Measurements from ENCODE around the gene DLEC1.
A peak's percentile ranks its signal among the peaks of the same experiment; 100 is the strongest.

The DLEC1 gene

DNA sequence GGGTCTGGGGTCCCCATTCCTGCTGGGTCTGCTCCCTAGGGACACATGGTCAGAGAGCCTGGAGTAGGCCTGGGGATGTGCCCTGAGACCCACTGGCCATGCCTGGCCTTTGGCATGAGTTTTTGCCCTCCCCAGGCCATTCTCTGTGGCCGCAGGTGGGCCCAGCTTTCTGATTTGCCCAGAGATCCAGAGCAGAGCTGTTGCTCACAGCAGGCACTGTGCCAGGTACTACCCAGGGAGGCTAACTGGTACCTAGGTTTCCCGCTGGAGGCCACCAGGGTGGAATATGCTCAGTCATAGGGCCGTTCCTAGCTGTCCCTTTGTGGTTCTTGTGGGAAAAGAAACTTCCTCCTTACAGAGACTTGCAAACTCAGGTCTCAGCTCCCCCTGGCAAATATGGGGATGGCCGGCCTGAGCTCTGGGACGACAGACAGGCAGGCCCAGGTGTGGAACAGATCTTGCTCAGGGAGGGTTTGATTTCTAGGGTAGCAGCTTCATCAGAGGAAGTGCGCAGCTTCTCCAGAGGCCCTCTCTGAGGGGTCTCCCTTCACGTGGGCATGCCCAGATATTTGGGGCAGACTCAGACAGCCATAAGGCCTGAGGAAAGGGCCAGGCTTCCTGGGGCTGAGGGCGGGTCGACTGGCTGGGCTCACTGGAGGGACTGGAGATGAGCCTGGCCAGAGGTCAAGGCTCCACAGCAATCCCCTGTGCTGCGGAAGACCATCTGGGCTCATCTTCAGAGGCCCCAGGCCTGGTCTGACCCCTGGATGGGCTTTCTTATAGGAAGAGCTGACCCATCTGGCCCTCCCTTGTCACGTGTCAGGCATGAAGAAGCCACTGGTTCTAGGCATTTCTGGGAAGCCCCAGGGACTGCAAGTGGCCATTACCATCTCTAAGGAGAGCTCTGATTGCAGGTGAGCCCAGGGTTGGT is 69.9 kb downstream of the DLEC1 start:
- no peak for DNase-seq (ENCODE audit: low spot score)

GRCh38 chr3:38109580-38110313 is 70.7 kb downstream of the DLEC1 start:
- DNase-seq (ENCODE audit: low spot score), result no peak

GRCh38 chr3:38110314-38111050 is 71.5 kb downstream of the DLEC1 start:
- no peak for DNase-seq (ENCODE audit: low spot score)

DNA sequence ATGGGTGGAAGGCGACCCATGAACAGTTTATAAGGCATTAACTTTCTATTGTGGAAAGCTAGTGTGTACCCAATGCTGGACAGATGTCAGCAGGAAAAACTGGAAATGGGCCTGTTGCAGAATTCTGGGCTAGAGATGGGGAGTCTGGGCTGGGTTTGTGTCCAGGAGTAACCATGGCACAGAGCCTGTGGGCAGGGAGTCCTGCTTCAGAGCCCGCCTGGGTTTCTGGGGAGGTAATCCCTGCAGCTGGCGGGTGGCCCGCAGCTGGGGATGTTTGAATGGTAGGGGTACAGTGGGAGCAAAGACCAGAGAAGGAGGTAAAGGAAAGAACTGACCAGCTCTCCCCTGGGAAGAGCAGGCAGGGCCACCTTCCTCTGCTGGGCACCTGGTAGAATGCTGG is 72.2 kb downstream of the DLEC1 start:
- DNase-seq (ENCODE audit: low spot score), result no peak

- DNase-seq (ENCODE audit: low spot score), result no peak
Observed at GRCh38 chr3:38111696-38112377, 72.8 kb downstream of the DLEC1 start.

DNA sequence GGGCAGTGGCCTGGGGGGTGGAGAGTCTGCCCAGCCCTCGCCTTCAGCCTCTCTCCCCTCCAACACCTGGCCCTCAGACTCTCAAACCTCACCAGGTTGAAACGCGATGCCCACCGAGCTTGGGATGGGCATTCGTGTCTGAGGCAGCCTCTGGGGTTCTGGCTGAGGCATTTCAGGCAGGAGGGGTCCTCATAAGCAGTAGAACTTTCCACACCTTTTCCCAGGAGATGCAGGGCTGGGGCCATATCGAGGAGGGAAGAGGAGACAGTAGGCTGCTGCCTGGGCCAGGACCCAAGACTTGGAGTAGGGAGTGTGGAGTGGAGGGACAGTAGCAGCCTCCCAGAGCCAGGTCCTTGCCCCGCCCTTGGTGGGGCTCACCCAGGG is 73.4 kb downstream of the DLEC1 start:
- no peak for DNase-seq (ENCODE audit: low spot score)

DNA sequence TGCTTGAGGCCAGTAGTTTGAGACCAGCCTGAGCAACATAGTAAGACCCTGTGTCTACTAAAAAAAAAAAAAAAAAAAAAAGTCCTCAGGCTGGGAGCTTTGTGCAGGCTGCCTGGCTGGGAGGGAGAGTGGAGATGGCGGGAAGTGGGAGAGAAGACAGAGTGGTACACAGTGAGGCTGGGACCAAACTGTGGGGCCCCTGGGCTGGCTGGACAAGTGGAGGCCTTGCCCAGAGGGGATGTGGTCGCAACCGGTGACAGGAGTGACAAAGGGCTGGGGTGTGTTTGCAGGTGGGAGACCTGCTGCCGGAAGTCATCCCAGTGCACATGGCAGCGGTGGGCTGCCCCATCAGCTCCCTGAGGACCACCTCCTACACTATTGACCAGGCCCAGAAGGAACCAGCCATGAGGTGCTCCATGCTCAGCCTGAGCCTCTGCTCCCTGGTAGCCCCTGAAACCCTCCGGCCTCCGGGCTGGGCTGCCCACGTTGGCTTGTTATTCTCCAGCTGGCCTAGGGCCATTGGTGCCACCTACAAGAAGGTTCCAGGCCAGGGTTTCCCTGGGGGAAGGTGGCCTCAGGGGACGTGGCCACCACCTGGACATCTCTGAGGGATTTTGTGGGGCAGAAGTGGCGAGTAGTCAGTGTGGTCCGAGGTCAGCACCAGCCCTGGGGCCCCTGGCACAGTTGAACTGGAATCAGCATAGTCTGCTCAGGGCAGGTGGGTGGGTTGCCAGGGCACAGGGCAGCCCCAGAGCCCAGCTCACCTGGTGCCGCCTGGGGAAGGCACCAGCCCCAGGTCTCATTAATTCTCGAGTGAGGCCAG is 75.3 kb downstream of the DLEC1 start:
- DNase-seq (ENCODE audit: low spot score), result no peak

- DNase-seq (ENCODE audit: low spot score), result no peak
Observed at GRCh38 chr3:38114875-38115644, 76.1 kb downstream of the DLEC1 start.

GRCh38 chr3:38115645-38116427 is 76.8 kb downstream of the DLEC1 start:
- DNase-seq (ENCODE audit: low spot score), result no peak

DNA sequence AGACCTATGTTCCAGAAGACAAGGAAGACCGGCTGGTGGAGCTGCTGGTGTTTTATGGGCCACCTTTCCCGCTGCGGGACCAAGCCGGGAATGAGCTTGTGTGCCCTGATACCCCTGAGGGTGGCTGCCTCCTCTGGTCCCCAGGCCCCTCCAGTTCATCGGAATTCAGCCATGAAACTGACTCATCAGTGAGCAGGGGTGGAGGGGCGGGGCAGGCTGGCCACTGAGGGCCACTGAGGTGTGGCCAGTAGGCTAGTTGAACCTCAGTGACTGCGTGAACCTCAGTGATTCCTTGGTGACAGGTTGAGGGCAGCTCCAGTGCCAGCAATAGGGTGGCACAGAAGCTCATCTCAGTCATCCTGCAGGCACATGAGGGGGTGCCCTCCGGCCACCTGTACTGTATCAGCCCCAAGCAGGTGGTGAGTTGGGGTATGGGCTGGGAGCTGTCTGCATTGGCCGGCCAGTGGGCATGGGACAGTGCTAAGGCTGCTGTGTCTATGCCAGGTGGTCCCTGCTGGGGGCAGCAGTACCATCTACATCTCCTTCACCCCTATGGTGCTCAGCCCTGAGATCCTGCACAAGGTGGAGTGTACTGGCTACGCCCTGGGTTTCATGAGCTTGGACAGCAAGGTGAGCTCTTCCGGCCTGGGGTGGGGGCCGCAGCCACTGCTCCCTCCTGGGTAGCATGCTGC is 77.6 kb downstream of the DLEC1 start:
- DNase-seq (ENCODE audit: low spot score), result no peak

DNA sequence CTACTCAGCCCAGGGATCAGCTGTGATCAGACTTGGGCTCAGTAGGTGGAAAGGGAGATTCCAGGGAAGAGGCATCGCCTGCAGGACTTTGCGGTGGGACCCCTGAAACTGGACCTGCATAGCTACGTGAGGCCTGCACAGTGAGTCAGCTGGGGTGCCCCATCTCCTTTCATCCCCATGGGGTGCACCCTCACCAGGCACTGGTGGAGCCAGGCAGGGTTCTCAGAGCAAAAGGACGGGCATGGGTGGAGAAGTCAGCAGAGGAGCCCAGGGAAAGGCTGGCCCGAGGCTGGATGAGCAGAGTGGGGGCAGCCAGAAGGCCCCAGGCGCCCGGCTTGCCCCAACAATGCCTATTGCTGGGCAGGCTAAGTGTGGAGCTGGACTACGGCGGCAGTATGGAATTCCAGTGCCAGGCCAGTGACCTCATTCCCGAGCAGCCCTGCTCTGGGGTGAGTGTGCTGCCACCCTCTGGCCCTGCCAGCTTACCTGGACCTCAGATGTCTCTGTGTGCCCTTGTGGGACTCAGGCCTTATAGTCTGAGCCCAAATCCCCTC is 78.2 kb downstream of the DLEC1 start:
- no peak for DNase-seq (ENCODE audit: low spot score)

GRCh38 chr3:38117748-38118420 is 78.9 kb downstream of the DLEC1 start:
- peak; percentile 79 for DNase-seq (ENCODE audit: low spot score)

DNA sequence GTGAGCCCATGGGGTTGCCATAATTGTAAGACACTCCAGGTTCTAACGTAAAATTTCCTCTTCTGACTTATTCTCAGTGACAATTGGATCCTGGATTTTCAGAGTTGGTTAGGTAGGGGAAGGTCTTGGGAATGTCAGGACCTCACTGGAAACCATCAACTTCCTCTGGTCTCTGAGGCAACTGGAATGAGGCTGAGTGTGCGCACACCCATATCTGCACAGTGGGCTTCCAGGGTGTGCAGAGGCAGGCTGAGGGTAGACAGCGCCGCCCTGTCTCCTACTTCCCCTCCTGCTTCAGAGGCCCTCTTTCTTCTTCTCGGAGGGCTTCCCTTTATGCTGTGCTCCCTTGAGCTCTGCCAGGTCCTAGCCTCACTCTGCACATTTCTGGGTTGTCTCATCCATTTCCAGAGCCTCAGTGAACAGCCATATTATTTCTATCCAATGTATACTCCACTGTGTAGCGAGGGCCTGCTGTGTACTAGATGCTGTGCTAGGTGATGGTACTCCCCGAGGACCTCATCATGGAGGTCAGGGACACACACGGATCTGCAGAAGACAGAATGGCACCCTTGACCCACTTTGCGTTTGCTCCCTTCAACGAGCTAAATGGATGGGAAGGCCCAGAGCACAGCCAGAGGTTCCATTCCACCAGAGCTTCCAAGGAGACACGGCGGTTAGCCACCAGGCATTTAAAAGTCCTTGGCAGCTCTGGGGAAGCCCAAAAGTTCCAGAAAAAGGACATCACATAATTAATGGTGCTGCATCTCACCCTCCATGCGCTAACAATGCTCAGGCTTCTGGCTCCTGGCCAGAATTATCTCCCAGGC is 79.6 kb downstream of the DLEC1 start:
- no peak for DNase-seq (ENCODE audit: low spot score)

- DNase-seq (ENCODE audit: low spot score), result no peak
Observed at GRCh38 chr3:38119248-38119544, 80.2 kb downstream of the DLEC1 start.

GRCh38 chr3:38119821-38120692 is 81.0 kb downstream of the DLEC1 start:
- no peak for DNase-seq (ENCODE audit: low spot score)

- no peak for DNase-seq (ENCODE audit: low spot score)
Observed at GRCh38 chr3:38120693-38121450, 81.9 kb downstream of the DLEC1 start.

All from hepatic stellate cell (primary cell).